ENCODE results near the gene HOXA4.

HOXA4 gene

DNA sequence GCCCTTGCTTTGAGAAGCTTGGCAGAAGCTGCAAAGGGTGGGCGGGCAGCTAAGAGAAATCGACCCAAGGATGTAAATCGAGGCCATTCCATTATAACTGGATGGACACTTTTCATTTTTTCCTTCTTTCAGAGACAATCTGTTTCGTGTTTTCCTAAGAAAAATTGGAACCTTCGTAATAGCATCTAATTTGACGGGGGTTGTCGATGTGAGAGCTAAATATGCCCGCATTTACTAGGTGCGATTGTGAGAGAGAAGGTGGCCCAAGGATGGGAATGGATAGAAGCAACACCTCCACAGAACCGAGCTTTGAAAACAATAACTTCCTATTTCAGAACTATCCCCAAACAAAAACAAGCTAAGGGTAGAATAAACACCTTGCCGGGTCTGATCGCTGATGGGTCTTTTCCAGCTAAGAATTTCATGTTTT, 848 bp upstream of the HOXA4 start:
- DNase-seq: no peak

DNA sequence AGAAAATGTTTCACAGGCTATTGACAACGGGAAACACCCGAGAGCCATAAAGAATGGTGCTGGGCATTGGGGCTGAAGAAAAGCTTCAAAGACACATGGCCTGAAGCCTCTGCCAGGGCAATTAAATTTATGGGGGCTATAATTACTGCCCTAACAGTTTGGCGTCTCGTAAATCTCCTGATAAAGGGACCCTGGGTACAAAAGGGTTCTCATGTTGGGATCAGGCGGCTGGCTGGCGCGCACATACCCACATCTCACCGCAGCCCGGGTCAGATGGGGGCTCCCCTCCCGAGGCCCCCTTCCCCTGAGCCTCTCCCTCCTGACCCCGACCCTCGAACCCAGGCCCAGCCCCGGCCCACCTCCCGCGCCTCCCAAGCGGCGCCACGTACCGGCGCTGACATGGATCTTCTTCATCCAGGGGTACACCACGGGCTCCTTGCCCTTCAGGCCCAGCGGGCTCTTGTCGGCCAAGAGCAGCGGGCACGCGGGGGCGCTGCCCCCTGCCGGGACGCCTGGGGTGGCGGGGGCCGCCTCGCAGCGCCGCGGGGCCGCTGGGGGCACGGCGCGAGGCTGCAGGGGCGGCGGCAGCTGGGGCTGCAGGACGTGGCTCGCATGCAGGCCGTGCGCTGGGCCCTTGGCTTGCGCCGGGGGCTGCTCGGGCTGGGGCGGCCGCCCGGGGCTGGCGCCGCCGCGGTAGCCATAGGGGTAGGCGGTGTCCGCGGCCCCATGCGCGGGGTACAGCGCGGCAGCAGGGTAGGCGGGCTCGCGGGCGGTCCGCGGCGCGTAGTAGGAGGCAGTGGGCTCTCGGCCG, 623 bp downstream of the HOXA4 start:
- DNase-seq: no peak

DNA sequence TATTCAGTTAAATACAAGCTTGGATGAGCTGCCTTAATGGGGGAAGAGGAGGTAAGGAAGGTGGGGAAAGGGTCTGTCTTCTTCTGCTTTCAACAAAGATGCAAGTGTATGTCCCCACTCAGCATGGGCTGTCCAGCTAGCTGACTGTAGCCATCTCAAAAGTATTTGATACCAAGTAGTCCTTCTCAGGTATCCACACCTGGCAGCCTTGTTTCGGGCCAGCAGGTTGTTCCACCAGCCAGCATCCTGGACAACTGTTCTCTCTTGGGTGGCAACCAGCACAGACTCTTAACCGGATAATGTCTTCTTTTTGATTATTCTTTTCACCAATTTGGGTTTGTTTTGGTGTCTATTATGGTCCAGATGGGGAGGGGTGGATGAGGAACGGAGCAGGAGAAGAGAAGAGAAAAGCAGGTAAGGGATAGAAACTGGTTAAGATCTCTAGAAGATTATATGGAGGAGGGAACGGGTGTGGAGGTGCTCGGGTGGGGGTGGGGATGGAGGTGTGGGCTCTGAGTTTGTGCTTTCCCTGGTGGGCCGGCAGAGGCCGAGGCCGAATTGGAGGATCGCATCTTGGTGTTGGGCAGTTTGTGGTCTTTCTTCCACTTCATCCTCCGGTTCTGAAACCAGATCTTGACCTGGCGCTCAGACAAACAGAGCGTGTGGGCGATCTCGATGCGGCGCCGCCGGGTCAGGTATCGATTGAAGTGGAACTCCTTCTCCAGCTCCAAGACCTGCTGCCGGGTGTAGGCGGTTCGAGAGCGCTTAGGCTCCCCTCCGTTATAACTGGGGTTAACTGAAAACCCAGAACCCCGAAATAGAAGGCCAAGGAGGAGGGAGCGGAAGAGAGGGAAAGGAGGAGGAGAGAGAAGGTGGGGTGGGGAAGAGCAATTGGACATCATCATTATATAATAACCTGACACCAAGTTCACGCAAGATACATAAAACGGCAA, 1.5 kb downstream of the HOXA4 start:
- no peak for DNase-seq

DNA sequence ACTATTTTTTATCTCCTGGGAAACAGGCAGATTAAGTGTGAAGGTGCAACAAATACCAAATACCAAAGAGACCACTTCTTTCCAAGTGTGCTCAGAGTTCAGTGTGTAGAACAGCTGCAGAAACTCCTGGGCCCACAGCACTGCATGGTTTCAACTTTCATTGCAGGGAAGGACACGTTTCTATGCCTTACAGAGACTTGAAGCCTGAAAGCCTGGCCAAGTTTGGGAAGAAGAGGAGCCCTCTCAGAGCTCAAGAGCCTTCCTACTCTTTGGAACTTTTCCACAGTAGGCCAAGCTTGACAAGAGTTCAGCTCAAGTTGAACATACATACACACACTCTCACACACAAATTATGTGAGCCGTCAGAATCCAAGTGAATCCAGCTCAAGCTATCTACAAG, 2.5 kb downstream of the HOXA4 start:
- no peak for DNase-seq

DNA sequence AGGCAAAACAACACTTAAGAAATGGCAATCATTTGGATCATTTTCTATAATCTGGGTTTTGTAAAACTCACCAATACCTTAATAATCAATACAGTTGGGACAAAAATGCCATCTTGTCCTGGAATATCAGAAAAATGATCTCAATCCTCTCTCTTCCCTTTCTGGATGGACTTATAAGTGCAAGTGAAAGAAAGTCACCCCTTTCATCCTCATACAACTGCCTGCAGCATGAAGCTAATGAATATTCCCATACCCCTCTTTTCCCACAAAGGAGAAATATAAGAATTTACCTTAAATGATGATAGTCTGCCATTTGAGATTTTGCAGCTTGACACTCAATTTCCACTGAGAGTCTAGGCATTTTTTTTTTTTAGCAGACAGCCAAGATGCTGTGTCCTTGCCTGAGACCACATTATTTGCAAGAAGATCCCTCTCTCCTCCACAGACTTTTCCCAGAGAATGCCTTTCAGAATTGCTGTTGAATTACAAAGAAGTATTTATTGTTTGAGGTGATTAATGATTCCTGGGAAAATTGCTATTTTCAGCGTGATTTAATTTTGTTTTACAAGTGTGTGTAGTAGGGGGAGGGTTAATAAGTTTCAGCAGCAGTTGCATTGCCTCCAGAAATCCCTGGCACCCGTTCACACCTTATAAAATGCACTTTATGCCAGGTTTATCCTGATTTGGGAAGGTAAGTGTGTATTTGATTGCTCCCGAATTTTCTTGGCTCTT, 3.8 kb downstream of the HOXA4 start:
- no peak for DNase-seq

DNA sequence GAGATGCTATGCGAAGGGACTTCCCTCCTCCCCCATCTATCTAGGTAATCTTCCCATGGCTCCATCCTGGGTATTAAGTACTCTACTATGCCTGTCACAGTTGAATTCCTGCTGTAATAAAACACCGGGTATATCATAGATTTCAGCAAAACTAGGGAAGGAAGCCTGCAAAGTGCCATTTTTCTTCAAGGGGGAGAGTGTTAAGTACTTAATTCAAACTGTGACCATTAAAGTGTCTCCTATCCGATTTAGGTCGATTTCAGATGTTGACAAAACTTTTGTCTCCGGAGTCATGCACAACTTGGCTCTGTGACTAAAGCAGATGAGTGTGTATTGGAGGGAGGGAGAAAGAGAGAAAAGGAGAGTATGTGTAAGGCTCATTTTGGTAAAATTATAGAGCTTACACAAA, 4.6 kb downstream of the HOXA4 start:
- DNase-seq: no peak

DNA sequence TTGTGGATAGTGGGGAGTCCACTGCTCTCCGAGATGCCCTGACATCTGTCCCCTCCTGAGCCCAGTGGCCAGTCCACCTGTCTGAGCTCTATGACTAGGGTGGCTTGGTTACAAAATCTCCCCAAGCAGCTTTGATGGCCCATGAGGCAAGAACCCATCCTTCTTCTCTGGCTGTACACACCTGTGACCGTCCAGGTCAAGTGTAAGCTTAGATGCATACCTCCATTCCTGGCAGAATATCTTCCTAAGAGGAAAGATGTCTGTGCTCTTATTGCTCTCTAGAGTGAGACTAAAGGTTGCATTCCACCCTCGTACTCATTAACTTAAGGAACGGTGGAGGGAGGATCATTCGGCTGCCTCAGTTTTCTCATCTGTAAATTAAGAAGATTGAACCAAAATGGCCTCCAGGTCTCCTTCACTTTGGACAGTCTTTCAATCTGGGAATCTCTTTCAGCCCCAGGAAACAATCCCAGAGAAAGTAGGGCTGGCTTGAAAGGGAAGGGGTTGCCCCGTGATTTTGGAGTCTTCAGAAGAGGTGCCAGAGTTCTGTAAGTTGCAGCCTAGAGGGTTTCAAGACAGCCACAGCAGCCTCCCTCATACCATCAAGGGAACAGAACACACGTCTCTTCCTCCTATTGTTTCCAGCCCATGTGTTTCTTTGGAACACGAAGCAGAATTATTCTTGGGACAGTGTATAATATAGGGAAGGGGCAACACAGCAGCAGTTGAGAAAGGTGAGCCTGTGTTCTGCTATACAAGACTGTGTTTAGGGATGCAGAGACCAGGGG, 5.5 kb downstream of the HOXA4 start:
- DNase-seq: no peak

DNA sequence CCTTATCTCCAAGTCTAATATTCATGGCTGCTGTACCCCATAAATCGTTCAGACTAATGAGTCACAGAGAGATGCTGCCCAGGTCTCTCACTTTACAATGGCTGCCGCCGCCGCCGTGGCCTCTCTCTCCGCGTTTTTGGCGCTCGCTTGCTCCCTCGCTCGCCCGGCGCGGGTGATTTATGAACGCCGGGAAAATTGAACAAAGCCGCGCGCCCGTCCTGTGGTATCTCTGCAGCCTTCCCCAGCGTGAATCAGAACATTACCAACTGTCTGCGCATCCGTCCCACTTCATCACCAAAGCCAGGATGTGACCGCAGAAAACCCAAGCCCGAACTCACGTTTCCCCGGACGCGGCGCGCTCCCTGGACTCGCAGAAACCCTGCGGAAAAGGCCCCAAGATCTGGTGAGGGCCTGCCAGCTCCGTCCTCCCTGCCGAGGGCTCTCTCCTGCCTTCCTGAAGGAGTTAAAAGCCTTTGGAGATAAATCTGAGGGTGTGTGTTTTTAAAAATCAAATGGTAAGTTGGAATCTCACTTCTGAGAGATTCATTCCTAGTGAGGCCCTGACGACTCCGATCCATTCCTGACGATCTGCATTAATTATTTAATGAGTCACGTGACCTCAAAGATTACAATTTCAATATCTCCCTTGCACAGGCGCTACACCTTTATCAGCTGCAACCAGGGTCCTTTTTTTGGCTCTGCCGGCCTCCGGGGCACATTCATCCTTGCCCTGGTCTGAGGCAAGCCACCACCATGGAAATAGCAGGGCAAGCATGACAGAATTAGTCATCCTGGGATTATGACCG, 6.3 kb downstream of the HOXA4 start:
- DNase-seq: no peak

DNA sequence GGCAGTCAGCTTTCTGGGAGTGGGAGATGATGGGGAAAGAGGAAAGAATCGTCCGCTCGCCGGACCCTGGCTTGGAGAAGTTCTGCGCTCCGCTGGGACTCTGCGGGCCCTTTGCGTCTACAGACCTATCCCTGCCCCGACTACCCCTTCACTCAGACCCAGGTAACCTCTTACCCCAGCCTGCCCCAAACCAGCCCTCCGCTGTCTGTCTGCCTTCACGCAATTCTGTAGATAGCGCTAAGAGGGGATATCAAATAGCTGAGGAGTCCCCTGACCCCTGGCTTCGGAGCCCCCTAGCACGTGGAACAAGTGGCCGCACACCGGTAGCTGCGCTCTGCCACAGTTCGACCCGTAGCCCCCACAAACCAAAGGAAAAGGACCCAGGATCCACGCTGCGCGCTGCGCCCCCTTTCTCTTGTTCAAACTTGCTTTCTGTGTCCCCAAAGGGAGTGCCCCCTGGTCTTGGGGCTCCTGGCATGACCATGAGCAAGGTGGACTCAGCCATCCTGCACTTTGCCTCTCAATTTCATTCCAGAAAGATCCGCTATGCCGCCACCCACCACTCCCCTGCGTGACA, 7.0 kb downstream of the HOXA4 start:
- no peak for DNase-seq

DNA sequence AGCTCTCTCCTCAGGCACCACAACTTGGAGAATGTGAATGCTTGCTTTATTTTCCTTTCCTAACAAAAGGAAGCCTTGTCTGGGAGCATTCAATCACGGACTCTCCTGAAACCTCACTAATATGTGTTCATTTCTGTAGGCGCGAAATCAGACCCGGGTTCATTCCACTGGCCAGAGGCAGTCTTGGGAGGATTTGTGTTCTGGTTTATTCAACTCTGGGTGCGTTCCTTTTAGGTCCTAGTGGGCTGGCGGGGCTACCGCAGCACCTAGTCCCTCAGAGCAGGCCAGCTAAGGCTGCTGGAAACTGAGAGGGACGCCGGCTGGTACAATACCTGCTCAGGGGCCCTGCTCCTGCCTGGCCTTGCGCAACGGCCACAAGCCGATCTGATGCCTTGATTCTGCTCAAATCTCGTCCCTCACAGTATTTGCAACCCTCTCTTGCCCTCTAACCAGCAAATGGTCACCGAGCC, 7.5 kb downstream of the HOXA4 start:
- DNase-seq: no peak

DNA sequence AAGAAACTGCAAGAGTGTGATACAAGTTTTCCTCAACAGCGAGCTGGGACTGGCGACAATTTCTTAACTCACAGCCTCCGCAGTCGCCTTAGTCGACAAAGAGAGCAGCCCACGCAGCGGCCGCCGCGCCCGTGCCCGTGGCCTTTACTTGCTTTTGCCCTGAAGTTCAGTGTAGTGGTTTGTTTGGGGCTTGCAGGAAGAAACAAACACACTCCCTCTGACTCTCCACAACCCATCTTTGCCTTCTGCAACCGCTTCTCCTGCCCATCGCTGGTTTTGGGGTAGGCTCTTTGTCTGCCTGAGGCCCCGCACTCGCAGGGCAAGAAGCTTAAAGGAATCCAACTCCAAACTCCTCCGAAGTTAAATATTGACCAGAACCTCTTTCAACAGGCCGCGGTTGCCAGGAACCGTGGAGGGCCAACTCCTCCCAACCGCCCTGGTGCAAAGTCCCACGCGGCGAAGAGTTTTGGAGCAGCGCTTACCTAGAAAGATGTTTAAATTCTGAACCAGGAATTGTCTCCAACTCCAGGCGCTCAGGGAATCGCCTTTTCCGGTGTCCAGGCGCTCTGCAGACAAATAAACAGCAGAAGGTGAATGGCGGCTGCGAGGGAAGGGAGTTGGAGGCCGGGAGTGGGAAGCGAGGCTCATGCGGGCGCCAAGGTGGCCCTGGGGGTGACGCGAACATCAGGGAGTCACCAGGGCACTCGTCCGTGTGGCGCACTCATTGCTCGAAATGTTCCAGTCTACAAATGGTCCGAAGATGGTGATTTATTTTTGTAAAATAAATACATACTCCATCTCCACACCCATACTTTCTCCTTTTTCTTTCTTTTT, 8.3 kb downstream of the HOXA4 start:
- no peak for DNase-seq

DNA sequence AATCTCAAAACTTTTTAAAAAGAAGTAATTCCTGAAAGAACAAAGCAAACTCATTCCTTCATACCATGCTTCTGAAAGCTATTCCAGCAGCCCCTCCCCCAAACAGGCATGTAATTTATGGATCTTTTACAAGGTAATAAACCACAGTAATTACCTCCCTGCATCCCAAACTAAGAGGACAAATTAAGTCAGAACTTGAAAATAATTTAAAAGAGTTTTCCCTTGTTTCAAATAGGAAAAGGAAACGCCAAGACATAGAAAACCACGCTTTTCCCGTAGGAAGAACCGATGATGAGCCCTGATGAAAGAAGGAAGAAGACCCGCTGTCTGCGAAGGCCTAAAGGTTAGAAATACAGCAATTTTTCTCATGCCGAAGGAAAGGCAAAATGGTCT, 8.9 kb downstream of the HOXA4 start:
- no peak for DNase-seq

DNA sequence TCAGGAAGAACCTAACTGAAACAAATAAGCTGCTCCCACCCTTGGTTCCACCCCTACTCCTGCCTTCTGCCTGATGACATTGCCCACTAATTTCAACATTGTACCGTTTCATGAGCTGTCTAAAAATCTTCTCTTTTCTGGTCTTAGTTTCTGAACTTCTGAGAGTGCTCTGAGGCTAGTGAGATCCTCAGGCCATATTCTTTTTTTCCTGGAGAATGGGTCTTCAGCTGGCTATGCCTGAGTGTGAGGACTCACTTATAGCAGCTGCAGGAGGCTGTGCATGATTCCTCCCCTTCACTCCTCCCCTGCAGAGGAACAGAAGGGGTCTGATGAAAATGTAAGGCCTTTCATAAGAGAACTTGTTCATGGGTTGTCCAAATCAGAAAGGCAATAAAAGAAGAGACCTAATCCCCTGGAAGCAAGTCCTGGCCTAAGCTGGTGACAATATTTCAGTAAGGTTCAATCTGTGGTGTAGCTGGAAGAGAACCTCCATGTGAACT, 11.1 kb downstream of the HOXA4 start:
- DNase-seq: no peak

DNA sequence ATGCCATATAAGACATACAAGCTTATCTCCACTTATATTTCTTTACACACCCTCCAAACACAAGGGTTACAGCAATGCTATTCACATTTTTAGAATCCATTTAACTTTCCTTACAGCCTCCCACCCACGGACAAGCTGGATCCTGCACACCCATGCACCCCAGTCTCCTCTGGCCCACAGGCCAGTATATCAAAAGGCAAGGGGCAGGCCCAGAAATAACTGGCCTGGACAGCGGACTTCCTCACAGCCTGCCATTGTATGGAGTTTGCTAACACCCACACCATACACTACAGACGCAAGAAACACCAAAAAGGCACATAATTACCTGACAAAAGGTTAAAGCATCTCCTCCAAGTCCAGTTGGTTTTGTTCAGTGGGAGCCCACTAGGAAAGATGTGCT, 12.0 kb downstream of the HOXA4 start:
- no peak for DNase-seq

DNA sequence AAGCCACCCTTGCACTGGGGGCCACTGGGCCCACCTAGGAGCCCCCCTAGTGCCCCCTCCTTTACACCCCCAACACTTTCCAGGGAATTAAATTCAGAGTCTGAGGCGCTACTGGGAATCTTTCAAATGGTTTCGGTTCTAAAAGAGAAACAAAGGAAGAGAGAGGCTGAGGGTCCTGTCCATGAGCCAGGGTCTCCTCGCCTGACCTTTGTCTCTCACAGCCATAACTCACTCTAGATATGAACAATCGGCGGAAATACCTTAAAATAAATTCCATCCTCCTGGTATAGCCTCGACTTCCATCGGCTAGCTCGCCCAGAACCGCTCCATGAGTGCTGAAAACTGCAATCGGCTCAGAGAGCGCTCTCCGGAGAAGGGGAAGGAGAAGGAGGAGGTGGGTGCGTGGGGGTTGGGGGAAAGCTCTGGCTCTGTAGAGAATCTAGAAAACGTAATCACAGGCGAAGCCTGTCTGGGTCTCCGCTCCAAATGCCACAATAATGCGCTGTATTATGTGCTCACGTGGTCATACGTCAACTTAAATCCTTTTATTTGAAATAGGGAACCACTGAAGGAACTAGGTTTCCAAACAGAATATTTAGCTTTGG, 12.6 kb downstream of the HOXA4 start:
- no peak for DNase-seq

DNA sequence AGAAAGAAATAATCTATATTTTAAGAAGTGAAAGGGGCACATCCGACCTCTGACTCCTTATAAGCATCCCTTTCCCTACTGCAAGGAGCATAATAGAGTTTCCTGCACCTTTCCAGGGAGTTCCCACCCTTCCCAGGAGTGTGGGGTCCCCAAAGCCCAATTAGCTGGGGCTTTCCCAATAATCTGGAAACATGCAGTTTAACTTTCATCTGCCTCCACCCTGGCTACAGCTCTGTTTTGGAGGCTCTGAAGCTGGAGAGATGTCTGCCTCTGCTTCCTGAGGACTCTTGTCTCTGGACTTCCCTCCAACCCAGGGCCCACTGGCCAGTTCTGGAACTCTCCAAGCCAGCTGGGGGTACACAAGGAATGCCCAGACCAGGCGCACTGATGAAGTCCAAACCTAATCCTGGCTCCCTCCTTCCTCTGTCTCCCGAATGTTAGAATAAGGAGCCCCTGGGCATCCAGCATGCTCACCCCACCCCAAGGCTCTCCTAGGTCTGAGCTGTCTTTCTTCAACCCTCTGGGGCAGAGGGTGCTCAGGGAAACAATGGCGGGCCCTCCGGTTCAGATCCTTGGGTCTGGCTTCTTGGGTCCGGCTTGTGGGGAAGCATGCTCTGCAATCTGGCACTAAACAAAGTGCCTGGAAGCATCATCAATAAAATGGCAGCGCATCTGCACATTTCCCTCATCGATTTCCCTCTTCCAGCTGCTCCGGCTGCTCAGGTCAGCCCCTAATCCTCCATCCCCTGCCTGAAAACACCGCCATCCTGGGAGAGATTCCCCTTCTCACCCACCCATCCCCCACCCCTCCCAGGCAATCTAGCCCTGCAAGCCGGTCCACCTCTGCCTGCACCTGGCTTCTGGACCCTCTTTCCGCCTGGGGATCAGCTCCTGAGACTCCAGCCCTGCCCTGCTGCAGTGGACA, 13.3 kb downstream of the HOXA4 start:
- DNase-seq: no peak

DNA sequence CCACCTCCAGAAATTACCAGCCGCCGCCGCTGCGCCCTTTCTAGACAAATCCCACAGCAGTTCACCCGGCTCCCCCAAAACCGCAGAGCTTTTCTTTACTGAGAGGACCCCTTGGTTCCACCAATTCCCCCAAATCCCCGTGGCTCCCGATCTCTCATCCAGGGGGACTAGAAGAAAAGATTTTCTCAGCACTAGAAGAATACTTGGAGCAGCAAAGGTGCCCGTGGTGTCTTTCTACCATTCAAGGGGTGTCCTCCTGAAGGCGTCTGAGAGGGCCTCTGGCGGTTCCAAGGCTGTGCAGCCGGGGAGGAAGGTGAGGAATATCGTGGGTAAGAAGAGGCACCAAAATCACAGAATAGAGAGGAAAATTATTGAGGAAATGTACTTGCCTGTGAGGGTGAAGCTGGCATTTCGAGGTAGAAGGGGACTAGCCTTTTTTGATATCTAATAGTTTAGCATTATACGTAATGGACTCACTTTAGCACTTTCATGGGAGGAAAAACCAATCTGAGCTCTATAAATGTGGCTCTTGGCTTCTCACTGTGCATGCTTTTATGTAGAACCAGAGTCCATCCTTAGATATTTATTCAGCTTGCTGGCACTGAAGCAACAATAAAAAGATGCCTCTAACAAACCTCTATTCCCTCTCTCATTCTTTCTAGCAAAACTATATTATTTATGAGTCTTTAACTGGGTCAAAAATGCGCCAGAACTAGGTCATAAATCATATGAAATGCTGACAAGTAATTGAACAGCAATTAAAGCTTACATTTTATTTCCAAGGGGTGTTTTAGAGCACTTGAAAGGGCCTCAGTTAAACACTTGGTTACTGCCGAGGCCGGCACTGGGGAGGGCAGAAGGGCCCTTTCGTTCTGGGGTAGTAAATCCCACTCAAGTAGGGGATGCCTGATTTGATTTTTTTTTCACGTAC, 14.3 kb downstream of the HOXA4 start:
- DNase-seq: no peak
